HG02852 (cell line): Measurements from ENCODE around the gene INPP5D.
"Not testable (repeated sequence)": the region's sequence is repeated elsewhere in the genome, so short reads cannot be mapped to it uniquely, and the experiment has no call there.

Experiments
- ATAC-seq: cut with Tn5 transposase; IDR thresholded peaks from one replicate; pipeline ENCODE4 v1.9.1; 2021; ENCODE audit warnings: mild to moderate bottlenecking, moderate library complexity; ENCODE audit not compliant: unreplicated experiment

Gene INPP5D

GRCh38 chr2:233164967-233165366, 104.8 kb downstream of the INPP5D start:
- no peak for ATAC-seq

- no peak for ATAC-seq
These were observed 105.4 kb downstream of the INPP5D start for GRCh38 chr2:233165543-233165894.

- ATAC-seq = no peak
These were observed 105.9 kb downstream of the INPP5D start for GRCh38 chr2:233165895-233166661.

GRCh38 chr2:233168445-233168844, 108.3 kb downstream of the INPP5D start:
- no peak for ATAC-seq

- ATAC-seq = no peak
These were observed 108.8 kb downstream of the INPP5D start for GRCh38 chr2:233168919-233169318.

GRCh38 chr2:233171344-233171743, 111.2 kb downstream of the INPP5D start:
- no peak for ATAC-seq

- ATAC-seq = no peak
These were observed 113.0 kb downstream of the INPP5D start for GRCh38 chr2:233173115-233173514.

- ATAC-seq = no peak
These were observed 114.0 kb downstream of the INPP5D start for GRCh38 chr2:233174137-233174536.

GRCh38 chr2:233178994-233179847, 119.1 kb downstream of the INPP5D start:
- ATAC-seq = no peak

- ATAC-seq = no peak
These were observed 119.8 kb downstream of the INPP5D start for GRCh38 chr2:233179848-233180366.

- ATAC-seq = no peak
These were observed 123.8 kb downstream of the INPP5D start for GRCh38 chr2:233183869-233184418.

GRCh38 chr2:233184669-233185068, 124.5 kb downstream of the INPP5D start:
- no peak for ATAC-seq

GRCh38 chr2:233185330-233185729, 125.2 kb downstream of the INPP5D start:
- no peak for ATAC-seq

- no peak for ATAC-seq
These were observed 125.8 kb downstream of the INPP5D start for GRCh38 chr2:233185963-233186362.

GRCh38 chr2:233186851-233187250, 126.7 kb downstream of the INPP5D start:
- no peak for ATAC-seq

- ATAC-seq = no peak
These were observed 128.9 kb downstream of the INPP5D start for GRCh38 chr2:233189025-233189424.

- not testable (repeated sequence) for ATAC-seq
These were observed 130.9 kb downstream of the INPP5D start for GRCh38 chr2:233191016-233191415.

GRCh38 chr2:233193738-233194137, 133.6 kb downstream of the INPP5D start:
- ATAC-seq = no peak

- ATAC-seq = no peak
These were observed 134.9 kb downstream of the INPP5D start for GRCh38 chr2:233195027-233195426.

GRCh38 chr2:233197022-233197421, 136.9 kb downstream of the INPP5D start:
- ATAC-seq = no peak

- no peak for ATAC-seq
These were observed 137.9 kb downstream of the INPP5D start for GRCh38 chr2:233198026-233198425.

GRCh38 chr2:233199870-233200269, 139.7 kb downstream of the INPP5D start:
- no peak for ATAC-seq
